Stimulated activated naive CD8-positive, alpha-beta T cell treated with anti-CD3 and anti-CD28 coated beads, Interleukin-15, Interleukin-2, amounts not matched to agents 100 ng/mL and 50 ng/mL, for 24 hours (primary cell): ENCODE measurements around the gene WASL.
"Not testable (repeated sequence)": the region's sequence is repeated elsewhere in the genome, so short reads cannot be mapped to it uniquely, and the experiment has no call there.

Source experiments
- H3K27ac Mint-ChIP-seq: one replicate; pipeline ENCODE4 v1.8.0; 2021; ENCODE audit warnings: mild to moderate bottlenecking, mixed read lengths
- H3K27me3 Mint-ChIP-seq: one replicate; pipeline ENCODE4 v1.8.0; 2021; ENCODE audit warnings: mixed read lengths
- H3K36me3 Mint-ChIP-seq: one replicate; pipeline ENCODE4 v1.8.0; 2021; ENCODE audit warnings: low read depth, mixed read lengths
- H3K4me1 Mint-ChIP-seq: one replicate; pipeline ENCODE4 v1.8.0; 2021; ENCODE audit warnings: low read depth, mixed read lengths
- H3K4me3 Mint-ChIP-seq: one replicate; pipeline ENCODE4 v1.8.0; 2021; ENCODE audit warnings: mild to moderate bottlenecking, mixed read lengths
- H3K9me3 Mint-ChIP-seq: one replicate; pipeline ENCODE4 v1.8.0; 2021; ENCODE audit warnings: mixed read lengths

WASL gene

GRCh38 chr7:123748734-123749536, at the start of gene WASL:
Gene WASL, minus strand, starts transcription at chr7:123749003. Its CDS starts 269 bp downstream, at chr7:123748734.
- Mint-ChIP-seq H3K27ac (peak within 1 kb of the TSS; percentile 94), H3K9me3 (no peaks in the 10 kb centered on the region), H3K4me3 (peak within 1 kb of the TSS; percentile 97), H3K4me1 (peaks cover 60% of the 10 kb centered on the region), H3K36me3 (peaks cover 8% of the 10 kb centered on the region), H3K27me3 (no peaks in the 10 kb centered on the region)

DNA sequence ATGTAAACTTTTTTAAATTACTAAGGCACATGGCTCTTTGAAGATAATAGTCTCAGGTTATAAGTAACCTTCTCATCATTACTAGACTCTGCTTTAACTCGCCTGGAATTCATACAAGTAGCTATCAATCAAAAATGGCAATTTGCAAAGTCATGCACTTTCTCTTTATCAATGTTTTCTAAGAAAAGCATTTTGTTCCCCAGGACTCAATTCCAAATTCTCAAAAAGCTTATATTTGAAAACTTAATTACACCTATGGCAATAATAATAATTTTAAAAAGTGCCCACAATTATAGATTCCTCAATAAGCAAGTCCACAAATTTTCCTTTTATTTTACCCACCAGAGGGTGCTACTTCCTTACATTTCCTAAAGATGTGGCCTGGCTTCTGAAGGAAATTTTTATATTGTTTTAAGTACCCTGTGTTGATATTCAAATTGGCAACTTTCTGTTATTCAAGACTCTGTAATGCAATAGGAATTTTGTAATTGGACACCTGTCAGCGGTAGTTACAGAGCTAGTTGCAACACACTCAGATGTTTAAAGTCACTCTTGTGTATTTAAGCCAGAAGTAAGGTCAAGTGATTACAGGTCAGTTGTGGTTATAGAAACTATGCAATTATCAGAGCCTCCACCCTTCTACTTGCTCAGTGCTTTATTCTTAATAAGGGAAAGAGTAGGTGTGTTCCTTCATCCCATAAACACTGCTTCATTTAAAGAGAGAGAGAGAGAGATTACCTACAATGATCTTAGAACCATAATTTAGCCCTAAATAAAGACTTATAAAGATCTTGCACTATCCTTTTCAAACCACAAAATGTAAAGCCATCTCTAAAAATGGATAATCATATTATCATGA, 49.1 kb upstream of the WASL start:
- H3K27ac Mint-ChIP-seq, result no peak overlapping the region
- H3K4me3 Mint-ChIP-seq, result no peak overlapping the region
- no peaks in the 10 kb centered on the region for H3K27me3 Mint-ChIP-seq
- no peaks in the 10 kb centered on the region for H3K36me3 Mint-ChIP-seq
- no peaks in the 10 kb centered on the region for H3K9me3 Mint-ChIP-seq
- H3K4me1 Mint-ChIP-seq, result no peaks in the 10 kb centered on the region

- Mint-ChIP-seq H3K4me1 (no peaks in the 10 kb centered on the region), H3K27me3 (no peaks in the 10 kb centered on the region), H3K36me3 (no peaks in the 10 kb centered on the region), H3K27ac (no peak overlapping the region), H3K9me3 (no peaks in the 10 kb centered on the region), H3K4me3 (no peak overlapping the region)
Measured at GRCh38 chr7:123796568-123796967, 47.8 kb upstream of the WASL start.

DNA sequence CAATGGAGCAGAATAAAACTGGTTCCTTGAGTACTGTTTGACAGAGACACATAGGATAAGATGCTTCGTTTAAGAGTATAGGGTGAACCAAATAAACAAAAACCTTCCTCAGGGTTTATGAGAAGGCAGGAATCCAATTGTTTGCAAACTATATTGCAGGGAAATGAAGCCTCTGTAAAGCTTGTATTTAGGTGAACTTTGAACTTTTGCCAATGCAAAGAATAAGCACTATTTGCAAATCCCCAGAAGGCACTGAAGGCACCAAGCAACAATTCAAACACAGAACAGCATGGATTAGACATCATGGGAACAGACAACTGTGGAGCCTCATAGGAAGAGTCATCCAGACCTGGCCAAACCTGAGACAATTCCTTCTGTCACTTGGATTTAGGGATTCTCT, 47.1 kb upstream of the WASL start:
- Mint-ChIP-seq H3K27ac (no peak overlapping the region), H3K27me3 (no peaks in the 10 kb centered on the region), H3K4me3 (no peak overlapping the region), H3K4me1 (no peaks in the 10 kb centered on the region), H3K9me3 (no peaks in the 10 kb centered on the region), H3K36me3 (no peaks in the 10 kb centered on the region)

DNA sequence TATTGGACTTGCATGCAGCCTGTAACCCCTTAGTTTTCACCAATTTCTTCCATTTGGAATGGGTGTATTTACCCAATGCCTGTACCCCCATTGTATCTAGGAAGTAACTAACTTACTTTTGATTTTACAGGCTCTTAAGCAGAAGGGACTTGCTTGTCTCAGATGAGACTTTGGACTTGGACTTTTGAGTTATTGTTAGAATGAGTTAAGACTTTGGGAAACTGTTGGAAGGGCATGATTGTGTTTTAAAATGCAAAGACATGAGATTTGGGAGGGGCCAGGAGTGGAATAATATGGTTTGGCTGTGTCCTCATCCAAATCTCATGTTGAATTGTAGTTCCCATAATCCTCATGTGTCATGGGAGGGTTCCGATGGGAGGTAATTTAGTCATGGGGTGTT, 46.3 kb upstream of the WASL start:
- not testable (repeated sequence) for H3K9me3 Mint-ChIP-seq, H3K36me3 Mint-ChIP-seq, H3K4me1 Mint-ChIP-seq, H3K27me3 Mint-ChIP-seq, H3K4me3 Mint-ChIP-seq, H3K27ac Mint-ChIP-seq

- no peak overlapping the region for H3K4me3 Mint-ChIP-seq
- H3K4me1 Mint-ChIP-seq, result no peaks in the 10 kb centered on the region
- no peaks in the 10 kb centered on the region for H3K9me3 Mint-ChIP-seq
- no peaks in the 10 kb centered on the region for H3K36me3 Mint-ChIP-seq
- H3K27me3 Mint-ChIP-seq, result no peaks in the 10 kb centered on the region
- H3K27ac Mint-ChIP-seq, result no peak overlapping the region
Measured at GRCh38 chr7:123792547-123792946, 43.7 kb upstream of the WASL start.

DNA sequence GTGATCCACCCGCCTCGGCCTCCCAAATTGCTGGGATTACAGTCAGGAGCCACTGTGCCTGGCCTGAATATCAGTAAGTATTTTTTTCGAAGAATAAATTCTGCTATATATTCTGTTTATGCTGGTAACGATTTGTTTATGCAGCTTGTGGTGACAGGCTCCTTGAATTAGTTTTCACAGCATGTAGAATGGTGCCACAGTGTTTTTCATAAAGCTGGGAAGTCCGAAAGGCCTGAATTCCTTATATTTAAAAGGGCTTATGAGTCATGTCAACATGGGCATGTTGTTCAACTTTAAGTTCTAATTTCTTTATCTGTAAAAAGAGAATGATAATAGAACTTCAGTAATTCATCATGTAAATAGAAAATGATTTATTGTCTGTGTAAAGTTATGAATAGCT, 42.2 kb upstream of the WASL start:
- H3K4me3 Mint-ChIP-seq, result no peak overlapping the region
- H3K9me3 Mint-ChIP-seq, result no peaks in the 10 kb centered on the region
- H3K27me3 Mint-ChIP-seq, result no peaks in the 10 kb centered on the region
- H3K4me1 Mint-ChIP-seq, result no peaks in the 10 kb centered on the region
- no peaks in the 10 kb centered on the region for H3K36me3 Mint-ChIP-seq
- H3K27ac Mint-ChIP-seq, result no peak overlapping the region

- Mint-ChIP-seq H3K4me1 (no peaks in the 10 kb centered on the region), H3K27ac (no peak overlapping the region), H3K9me3 (no peaks in the 10 kb centered on the region), H3K27me3 (no peaks in the 10 kb centered on the region), H3K36me3 (no peaks in the 10 kb centered on the region), H3K4me3 (no peak overlapping the region)
Measured at GRCh38 chr7:123789817-123790216, 41.0 kb upstream of the WASL start.

- H3K9me3 Mint-ChIP-seq, result no peaks in the 10 kb centered on the region
- no peak overlapping the region for H3K4me3 Mint-ChIP-seq
- H3K4me1 Mint-ChIP-seq, result no peaks in the 10 kb centered on the region
- H3K36me3 Mint-ChIP-seq, result no peaks in the 10 kb centered on the region
- no peaks in the 10 kb centered on the region for H3K27me3 Mint-ChIP-seq
- H3K27ac Mint-ChIP-seq, result no peak overlapping the region
Measured at GRCh38 chr7:123789206-123789784, 40.5 kb upstream of the WASL start.

GRCh38 chr7:123788584-123788983, 39.8 kb upstream of the WASL start:
- H3K27ac Mint-ChIP-seq, result no peak overlapping the region
- no peaks in the 10 kb centered on the region for H3K4me1 Mint-ChIP-seq
- no peak overlapping the region for H3K4me3 Mint-ChIP-seq
- H3K9me3 Mint-ChIP-seq, result no peaks in the 10 kb centered on the region
- H3K27me3 Mint-ChIP-seq, result no peaks in the 10 kb centered on the region
- H3K36me3 Mint-ChIP-seq, result no peaks in the 10 kb centered on the region

DNA sequence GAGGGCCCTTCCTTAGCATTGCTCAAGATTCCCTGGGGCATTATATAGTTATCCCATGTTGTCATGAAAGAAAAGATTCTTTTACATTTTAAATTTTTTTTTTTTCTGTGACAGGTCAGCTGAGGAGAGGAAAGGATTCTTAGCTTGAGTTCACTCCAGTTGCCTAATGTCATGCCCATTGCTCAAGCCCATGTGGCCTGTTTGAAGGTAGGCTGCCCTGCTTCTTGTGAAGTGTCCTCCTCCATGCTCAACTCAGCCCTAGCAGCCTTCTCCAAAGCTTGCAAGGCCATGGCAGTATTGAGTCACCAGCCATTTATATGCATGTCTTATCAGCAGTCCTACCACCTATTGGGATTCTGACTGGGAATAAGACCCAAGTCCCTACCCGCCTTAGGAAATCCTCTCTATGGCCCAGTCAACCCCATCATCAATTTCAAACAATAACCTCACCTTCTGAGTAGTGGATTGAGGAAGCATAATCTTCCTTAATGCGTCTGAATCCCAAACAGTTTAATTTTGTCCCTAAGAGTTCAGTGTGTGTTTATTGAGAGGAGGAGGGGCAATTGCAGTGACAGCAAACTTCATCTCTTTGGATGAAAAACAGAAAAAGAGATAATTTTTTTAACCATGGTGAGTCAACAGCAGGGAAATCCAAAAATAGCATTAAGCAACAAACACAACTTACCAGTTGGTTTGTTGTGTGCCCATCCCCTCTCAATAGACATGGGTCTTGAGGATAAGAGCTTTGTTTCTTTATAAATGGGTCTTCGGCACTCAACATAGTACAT, 38.6 kb upstream of the WASL start:
- Mint-ChIP-seq H3K4me1 (no peaks in the 10 kb centered on the region), H3K9me3 (no peaks in the 10 kb centered on the region), H3K36me3 (no peaks in the 10 kb centered on the region), H3K27ac (no peak overlapping the region), H3K27me3 (peaks cover 2% of the 10 kb centered on the region), H3K4me3 (no peak overlapping the region)

GRCh38 chr7:123784263-123784662, 35.5 kb upstream of the WASL start:
- no peak overlapping the region for H3K4me3 Mint-ChIP-seq
- H3K9me3 Mint-ChIP-seq, result no peaks in the 10 kb centered on the region
- H3K27me3 Mint-ChIP-seq, result peaks cover 7% of the 10 kb centered on the region
- no peaks in the 10 kb centered on the region for H3K4me1 Mint-ChIP-seq
- H3K27ac Mint-ChIP-seq, result no peak overlapping the region
- H3K36me3 Mint-ChIP-seq, result no peaks in the 10 kb centered on the region

- Mint-ChIP-seq H3K4me1 (no peaks in the 10 kb centered on the region), H3K36me3 (no peaks in the 10 kb centered on the region), H3K27ac (no peak overlapping the region), H3K9me3 (no peaks in the 10 kb centered on the region), H3K27me3 (peaks cover 7% of the 10 kb centered on the region), H3K4me3 (no peak overlapping the region)
Measured at GRCh38 chr7:123783820-123784219, 35.0 kb upstream of the WASL start.

DNA sequence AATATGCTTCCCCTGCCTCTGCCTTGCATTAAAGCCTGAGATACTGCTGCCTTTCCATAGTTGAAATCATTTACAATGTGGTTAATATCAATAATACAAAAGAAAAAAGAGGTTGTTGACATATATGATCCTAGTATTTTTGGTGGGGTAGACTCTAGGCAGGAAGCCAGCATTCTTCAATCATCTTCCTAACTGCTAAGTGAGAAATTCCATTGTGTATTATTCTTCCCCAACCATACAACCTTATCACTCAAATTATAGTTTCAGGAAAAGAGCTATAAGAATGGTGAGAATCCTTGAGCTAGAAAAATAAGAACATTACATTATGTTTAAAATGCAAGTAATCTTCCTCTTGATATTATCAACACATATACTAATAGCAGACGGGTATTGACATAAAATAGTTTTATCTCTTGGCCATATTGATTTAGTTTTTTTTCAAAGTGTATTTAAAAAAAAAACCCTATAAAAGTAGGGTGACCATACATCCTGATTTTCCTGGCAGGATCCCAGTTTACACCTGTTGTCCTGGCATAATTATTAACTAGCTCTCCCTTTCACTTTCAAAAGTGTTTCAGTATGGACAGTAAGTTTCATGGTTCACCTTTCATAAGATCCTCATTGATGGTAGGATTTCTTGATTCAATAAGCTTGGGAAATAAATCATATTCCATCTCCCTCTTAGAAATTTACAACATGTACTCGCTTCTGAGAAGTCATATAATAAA, 33.4 kb upstream of the WASL start:
- no peak overlapping the region for H3K27ac Mint-ChIP-seq
- no peaks in the 10 kb centered on the region for H3K4me1 Mint-ChIP-seq
- no peak overlapping the region for H3K4me3 Mint-ChIP-seq
- H3K36me3 Mint-ChIP-seq, result no peaks in the 10 kb centered on the region
- no peaks in the 10 kb centered on the region for H3K9me3 Mint-ChIP-seq
- H3K27me3 Mint-ChIP-seq, result peaks cover 10% of the 10 kb centered on the region
